AG09309 (cell line): ENCODE results near the gene TARM1.
"Not testable (repeated sequence)": the region's sequence is repeated elsewhere in the genome, so short reads cannot be mapped to it uniquely, and the experiment has no call there.

Source experiments
- DNase-seq: peaks from one replicate; pipeline ENCODE4 v3.0.0-alpha.2; 2010; ENCODE audit warnings: low read depth
- H3K4me3 ChIP-seq: 2 replicates; pipeline ENCODE4 v1.5.1; 2011; ENCODE audit warnings: mild to moderate bottlenecking, low read depth, low read length, moderate library complexity; ENCODE audit not compliant: control insufficient read depth
- TF ChIP-seq, protein P1 (sequence below): IDR thresholded peaks from 2 replicates; pipeline ENCODE4 v1.5.1; 2011; ENCODE audit warnings: mild to moderate bottlenecking, low read depth, low read length, inconsistent platforms; ENCODE audit not compliant: insufficient read depth, control insufficient read depth; ENCODE audit errors: missing control alignments

TARM1 gene

DNA sequence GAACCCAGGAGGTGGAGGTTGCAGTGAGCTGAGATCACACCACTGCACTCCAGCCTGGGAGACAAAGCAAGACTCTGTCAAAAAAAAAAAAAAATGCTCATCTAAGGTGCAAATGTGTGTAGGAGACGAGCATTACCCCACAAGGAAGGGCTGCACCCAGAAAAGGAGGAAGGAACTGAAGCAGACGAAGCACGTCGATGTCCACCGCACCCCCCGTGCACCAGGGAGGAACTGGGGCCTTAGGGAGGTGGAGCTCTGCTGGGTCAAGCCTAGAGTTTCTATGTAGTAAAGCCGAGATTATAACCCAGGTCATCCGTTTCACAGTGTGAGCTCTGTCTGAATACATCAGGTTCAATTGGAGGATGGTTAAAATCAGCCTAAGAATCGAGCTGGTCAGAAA, 18.5 kb downstream of the TARM1 start:
- TF ChIP-seq, protein P1, sequence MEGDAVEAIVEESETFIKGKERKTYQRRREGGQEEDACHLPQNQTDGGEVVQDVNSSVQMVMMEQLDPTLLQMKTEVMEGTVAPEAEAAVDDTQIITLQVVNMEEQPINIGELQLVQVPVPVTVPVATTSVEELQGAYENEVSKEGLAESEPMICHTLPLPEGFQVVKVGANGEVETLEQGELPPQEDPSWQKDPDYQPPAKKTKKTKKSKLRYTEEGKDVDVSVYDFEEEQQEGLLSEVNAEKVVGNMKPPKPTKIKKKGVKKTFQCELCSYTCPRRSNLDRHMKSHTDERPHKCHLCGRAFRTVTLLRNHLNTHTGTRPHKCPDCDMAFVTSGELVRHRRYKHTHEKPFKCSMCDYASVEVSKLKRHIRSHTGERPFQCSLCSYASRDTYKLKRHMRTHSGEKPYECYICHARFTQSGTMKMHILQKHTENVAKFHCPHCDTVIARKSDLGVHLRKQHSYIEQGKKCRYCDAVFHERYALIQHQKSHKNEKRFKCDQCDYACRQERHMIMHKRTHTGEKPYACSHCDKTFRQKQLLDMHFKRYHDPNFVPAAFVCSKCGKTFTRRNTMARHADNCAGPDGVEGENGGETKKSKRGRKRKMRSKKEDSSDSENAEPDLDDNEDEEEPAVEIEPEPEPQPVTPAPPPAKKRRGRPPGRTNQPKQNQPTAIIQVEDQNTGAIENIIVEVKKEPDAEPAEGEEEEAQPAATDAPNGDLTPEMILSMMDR = no peak
- DNase-seq = no peak
- H3K4me3 ChIP-seq = no peak overlapping the region

DNA sequence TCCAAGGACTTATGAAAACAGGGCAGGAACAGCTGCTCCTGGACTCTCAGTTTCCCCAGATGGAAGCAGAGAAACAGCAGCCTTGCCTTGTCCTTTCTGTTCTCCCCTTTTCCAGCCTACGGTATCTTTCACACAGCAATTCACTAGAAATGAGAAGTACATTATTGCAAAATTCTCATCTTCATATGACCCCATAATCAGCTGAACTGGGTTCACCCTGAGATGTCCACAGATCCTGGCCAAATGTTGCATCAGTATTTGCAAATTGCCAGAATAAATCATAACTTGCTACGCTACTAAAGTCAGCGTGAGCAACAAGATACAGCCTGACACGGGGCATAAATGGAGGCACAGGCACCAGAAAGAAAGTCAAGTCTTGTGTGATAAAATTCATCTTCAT, 33.5 kb downstream of the TARM1 start:
- TF ChIP-seq, protein P1 = no peak
- no peak for DNase-seq

DNA sequence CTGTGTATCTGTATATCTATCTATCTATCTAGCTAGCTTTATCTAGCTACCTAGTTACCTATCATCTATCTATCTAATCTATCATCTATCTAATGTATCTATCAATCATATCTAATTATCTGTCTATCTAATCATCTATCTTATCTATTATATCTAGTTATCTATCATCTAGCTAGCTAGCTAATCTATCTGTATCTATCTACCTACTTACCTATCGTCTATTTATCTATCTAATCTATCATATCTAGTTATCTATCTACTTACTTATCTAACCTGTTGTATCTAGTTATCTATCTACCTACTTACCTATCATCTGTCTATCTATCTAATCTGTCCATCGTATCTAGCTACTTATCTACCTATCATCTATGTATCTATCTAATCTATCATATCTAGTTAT, 35.4 kb downstream of the TARM1 start:
- no peak overlapping the region for H3K4me3 ChIP-seq
- TF ChIP-seq, protein P1 = no peak
- DNase-seq = no peak

More for the DNA sequence above, 33.5 kb downstream of the TARM1 start:
- H3K4me3 ChIP-seq = no peak overlapping the region

DNA sequence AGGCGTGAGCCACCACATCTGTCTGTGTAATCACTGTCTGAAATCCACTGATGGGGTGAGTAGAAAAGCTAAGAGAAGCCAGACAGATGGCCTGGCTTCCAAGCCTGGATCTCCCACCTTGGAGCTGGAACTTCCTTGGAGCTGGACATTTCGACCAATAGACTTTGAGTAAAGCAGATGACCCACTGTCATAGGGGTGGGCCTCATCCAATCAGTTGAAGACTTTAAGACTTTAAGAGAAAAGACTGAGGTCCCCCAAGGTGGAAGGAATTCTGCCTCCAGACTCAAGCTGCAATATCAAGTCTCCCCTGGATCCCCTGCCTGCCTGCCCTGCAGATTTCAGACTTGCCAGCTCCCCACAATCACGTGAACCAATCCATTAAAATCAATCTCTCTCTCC, 38.2 kb downstream of the TARM1 start:
- TF ChIP-seq, protein P1 = no peak
- H3K4me3 ChIP-seq = no peak overlapping the region
- no peak for DNase-seq

DNA sequence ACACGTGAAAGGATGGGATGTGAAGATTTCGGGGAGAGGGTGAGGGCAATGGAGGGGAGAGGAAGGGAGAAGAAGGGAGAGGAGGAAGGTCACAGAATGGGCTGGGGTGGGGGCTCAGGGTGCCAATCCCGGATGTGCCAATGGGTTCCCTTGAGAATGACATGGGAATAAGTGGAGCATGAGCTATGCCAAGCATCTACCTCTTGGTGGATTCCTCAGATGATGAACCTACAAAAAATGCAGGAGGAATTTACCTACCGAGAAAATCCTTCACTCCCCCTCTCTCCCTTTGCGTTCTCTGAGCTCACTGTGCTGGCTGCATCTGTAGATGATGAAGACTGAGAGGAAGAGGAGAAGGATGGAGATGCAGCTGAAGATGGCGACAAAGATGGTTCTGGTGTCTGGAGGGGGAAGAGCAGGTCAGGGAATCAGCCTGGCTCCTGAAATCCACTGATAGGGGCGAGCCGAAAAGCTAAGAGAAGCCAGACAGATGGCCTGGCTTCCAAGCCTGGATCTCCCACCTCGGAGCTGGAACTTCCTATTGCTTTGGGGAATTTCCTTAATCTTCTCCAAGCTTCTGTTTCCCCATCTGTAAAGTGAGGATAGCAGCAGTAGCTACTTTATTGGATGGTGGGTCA, 39.1 kb downstream of the TARM1 start:
- no peak for DNase-seq
- H3K4me3 ChIP-seq = no peak overlapping the region
- TF ChIP-seq, protein P1 = no peak

DNA sequence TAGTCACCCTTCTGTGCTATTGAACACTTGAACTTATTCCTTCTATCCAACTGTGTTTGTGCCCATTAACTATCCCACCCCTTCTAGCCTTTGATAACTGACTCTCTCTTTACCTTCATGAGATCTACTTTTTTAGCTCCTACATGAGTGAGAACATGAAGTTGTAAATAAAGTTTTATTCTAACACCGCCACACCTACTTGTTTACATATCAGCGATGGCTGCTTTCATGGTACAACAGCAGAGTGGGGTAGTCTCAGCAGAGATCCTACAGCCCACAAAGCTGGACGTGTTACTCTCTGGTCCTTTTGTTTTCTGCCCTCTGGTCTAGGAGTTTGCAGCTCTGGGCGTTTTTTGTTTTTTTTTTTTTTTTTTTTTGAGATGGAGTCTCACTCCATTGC, 41.2 kb downstream of the TARM1 start:
- TF ChIP-seq, protein P1 = no peak
- no peak overlapping the region for H3K4me3 ChIP-seq
- DNase-seq = no peak

DNA sequence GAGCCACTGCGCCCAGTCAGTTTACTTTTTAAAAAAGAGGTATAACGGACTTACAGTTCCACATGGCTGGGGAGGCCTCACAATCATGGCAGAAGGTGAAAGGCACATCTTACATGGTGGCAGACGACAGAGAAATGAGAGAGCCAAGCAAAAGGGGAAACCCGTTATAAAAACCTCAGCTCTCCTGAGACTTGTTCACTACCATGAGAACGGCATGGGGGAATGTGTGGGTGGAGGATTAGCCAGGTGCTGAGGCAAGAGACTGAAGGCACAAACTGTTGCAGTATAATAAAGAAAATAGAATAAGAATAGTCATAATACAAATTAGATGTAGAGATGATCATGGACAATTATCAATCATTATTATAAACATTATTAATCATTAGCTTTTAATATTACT, 44.6 kb downstream of the TARM1 start:
- not testable (repeated sequence) for H3K4me3 ChIP-seq, DNase-seq
